GM06990 (cell line): ENCODE results near the gene RASA3.

Source experiments
- DNase-seq: peaks from one replicate; pipeline ENCODE4 v3.0.0-alpha.2; 2011; ENCODE audit not compliant: insufficient read length; ENCODE audit errors: extremely low read depth
- H3K27me3 ChIP-seq: replicated peaks from 2 replicates; pipeline ENCODE4 v1.6.0; 2011; ENCODE audit warnings: low read length; ENCODE audit not compliant: control insufficient read depth, insufficient read depth
- H3K36me3 ChIP-seq: 2 replicates; pipeline ENCODE4 v1.5.1; 2011; ENCODE audit warnings: low read length; ENCODE audit not compliant: control insufficient read depth, insufficient read depth
- H3K4me3 ChIP-seq: replicated peaks from 2 replicates; pipeline ENCODE4 v1.5.1; 2011; ENCODE audit warnings: low read depth, mild to moderate bottlenecking, control low read depth, low read length
- CTCF ChIP-seq: IDR thresholded peaks from 2 replicates; pipeline ENCODE4 v1.5.1; 2011; ENCODE audit warnings: low read length, control low read depth, mild to moderate bottlenecking, inconsistent platforms; ENCODE audit not compliant: insufficient read depth, poor library complexity, severe bottlenecking

Gene RASA3

GRCh38 chr13:114037674-114038073 lies 94.7 kb downstream of the RASA3 start:
- TF ChIP-seq CTCF, result no peak
- no peak for DNase-seq
- Histone ChIP-seq H3K4me3 (no peak overlapping the region), H3K27me3 (no peaks in the 10 kb centered on the region), H3K36me3 (peaks cover 19% of the 10 kb centered on the region)

GRCh38 chr13:114035583-114036531 lies 96.6 kb downstream of the RASA3 start:
- Histone ChIP-seq H3K27me3 (no peaks in the 10 kb centered on the region), H3K36me3 (peaks cover 14% of the 10 kb centered on the region), H3K4me3 (no peak overlapping the region)
- DNase-seq, result no peak
- no peak for TF ChIP-seq CTCF

GRCh38 chr13:114035186-114035582 lies 97.2 kb downstream of the RASA3 start:
- peaks cover 13% of the 10 kb centered on the region for H3K36me3 ChIP-seq
- TF ChIP-seq CTCF, result no peak

GRCh38 chr13:114034481-114034891 lies 97.9 kb downstream of the RASA3 start:
- Histone ChIP-seq H3K4me3 (no peak overlapping the region), H3K27me3 (no peaks in the 10 kb centered on the region), H3K36me3 (peaks cover 16% of the 10 kb centered on the region)
- DNase-seq, result no peak
- no peak for TF ChIP-seq CTCF

More at GRCh38 chr13:114035186-114035582, 97.2 kb downstream of the RASA3 start:
- no peak for DNase-seq
- no peak overlapping the region for H3K4me3 ChIP-seq
- no peaks in the 10 kb centered on the region for H3K27me3 ChIP-seq

GRCh38 chr13:114033541-114034315 lies 98.7 kb downstream of the RASA3 start:
- no peak for DNase-seq
- Histone ChIP-seq H3K36me3 (peaks cover 16% of the 10 kb centered on the region), H3K27me3 (no peaks in the 10 kb centered on the region), H3K4me3 (no peak overlapping the region)
- no peak for TF ChIP-seq CTCF
